Measurements from ENCODE around the gene ACSF3. TPM values are rescaled to one million over a fixed set of nuclear protein-coding genes. Genes with fewer than 3 reads are reported as not detected.
A peak's percentile ranks its signal among the peaks of the same experiment; 100 is the strongest.

The ACSF3 gene
- total RNA-seq, 1 experiment from 2014 or later = 34.0 TPM

DNA sequence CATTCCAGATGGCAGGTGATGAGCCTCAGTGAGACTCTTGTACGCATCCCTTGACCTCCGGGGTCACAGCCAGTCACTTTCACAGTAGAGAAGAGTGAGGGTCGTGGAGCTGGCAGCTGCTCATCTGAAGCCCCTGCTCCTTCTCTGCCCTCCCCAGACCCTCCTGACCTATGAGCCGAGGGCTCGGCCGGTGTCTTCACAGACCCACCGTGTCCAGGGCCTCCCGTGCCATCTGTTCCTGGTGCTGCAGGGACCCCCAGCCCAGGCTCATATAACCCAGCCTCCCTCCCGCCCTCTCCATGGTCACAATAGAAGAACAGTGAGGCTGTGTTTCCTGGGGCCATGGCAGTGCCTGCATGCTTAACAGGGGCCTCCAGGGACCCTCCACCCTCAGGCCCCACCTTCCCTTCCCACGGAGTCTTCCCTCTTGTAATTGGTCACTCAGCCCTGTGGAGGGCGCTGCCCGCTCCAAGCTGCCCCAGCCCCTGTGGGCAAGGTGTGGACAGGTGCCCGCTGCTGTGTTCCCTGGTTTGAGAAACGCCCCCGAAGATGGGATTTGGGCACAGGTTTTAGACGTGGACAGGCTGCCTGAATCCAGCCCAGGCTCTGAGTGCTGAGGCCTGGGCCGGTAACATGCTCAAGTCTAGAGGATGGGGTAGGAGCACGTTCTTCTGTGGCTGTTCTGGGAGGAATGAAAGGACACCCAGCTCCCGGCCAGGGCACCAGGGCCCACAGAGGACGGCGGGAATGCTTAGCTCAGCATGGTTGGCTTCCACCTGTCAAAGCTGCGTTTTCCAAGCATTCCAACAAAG is 38.7 kb downstream of the ACSF3 start:
- Histone ChIP-seq H3K36me3 (ENCODE audit: low read depth) (peaks cover 12% of the 10 kb centered on the region), H2AFZ (no peak overlapping the region), H3K79me2 (ENCODE audit: low read depth) (no peaks in the 10 kb centered on the region), H3K4me1 (replicated peaks; ENCODE audit: insufficient read depth) (no peaks in the 10 kb centered on the region), H3F3A (ENCODE audit: insufficient read depth, low read depth) (no peaks in the 10 kb centered on the region), H3K9me3 (ENCODE audit: insufficient read depth, low read depth) (no peaks in the 10 kb centered on the region), H3K9me2 (ENCODE audit: insufficient read depth) (no peaks in the 10 kb centered on the region), H3K27me3 (ENCODE audit: insufficient read depth, low read depth) (no peaks in the 10 kb centered on the region), H3K4me2 (no peak overlapping the region), H3K4me3 (no peak overlapping the region), H4K20me1 (ENCODE audit: insufficient read depth) (no peaks in the 10 kb centered on the region; the same call in 1 of the 2 replicates), H3K27ac (no peak overlapping the region)
- intact Hi-C loops (cut with micrococcal nuclease; ENCODE audit: unreplicated experiment) = no loop called here
- ChIA-PET POLR2A (ENCODE audit: unreplicated experiment) (no interaction called here), CTCF (no interaction called here)
- no TSS peak for BruUV-seq (replicated peaks)
- TF ChIP-seq CTCF (conservative IDR thresholded peaks at IDR 0.05) (0 out of 2 replicates have a peak, but pooled peaks have one; percentile 19), EZH2 (IDR thresholded peaks at IDR 0.05; ENCODE audit: low read depth) (no peak)
- DNase-seq = no peak

DNA sequence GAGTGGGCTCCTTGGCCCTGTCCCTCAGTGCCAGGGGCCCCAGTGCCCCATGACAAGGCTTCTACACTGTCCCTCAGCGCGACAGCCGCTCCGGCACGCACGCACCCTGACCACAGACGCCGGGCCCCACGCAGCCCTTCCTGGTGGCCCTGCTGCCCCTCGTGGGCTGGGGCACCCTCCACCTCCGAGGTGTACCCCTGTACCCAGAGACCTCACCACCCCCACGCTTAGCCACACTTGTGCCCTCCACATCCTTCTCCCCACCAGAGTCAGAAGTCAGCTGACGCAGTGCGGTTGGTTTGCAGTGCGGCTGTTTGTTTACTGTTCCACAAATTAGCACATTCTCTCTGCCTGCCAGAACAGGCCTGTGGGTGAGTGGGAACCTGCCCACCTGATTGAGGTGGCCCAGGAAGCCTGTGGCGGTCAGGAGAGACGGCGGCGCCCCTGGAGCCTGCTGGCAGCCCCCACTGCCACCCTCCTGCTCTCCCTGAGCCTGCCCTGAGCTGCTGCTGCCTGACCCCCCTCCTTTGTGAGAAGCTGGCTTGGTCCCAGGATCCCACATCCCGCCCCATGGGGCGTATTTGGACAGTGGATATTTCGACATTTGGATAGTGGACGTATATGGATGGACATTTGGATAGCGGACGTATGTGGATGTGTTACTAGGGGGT is 39.9 kb downstream of the ACSF3 start:
- POLR2A ChIA-PET (ENCODE audit: unreplicated experiment) = no interaction called here
- Histone ChIP-seq H3K4me3 (no peak overlapping the region), H3K9me2 (ENCODE audit: insufficient read depth) (no peaks in the 10 kb centered on the region), H3F3A (ENCODE audit: insufficient read depth, low read depth) (no peaks in the 10 kb centered on the region), H2AFZ (no peak overlapping the region), H3K4me2 (no peak overlapping the region), H3K36me3 (ENCODE audit: low read depth) (peaks cover 12% of the 10 kb centered on the region), H3K27ac (no peak overlapping the region), H3K4me1 (replicated peaks; ENCODE audit: insufficient read depth) (no peaks in the 10 kb centered on the region), H4K20me1 (ENCODE audit: insufficient read depth) (no peaks in the 10 kb centered on the region; the same call in 1 of the 2 replicates), H3K27me3 (ENCODE audit: insufficient read depth, low read depth) (no peaks in the 10 kb centered on the region), H3K79me2 (ENCODE audit: low read depth) (no peaks in the 10 kb centered on the region), H3K9me3 (ENCODE audit: insufficient read depth, low read depth) (no peaks in the 10 kb centered on the region)
- CTCF ChIA-PET = no interaction called here
- intact Hi-C loops (cut with micrococcal nuclease; ENCODE audit: unreplicated experiment) = no loop called here
- TF ChIP-seq CTCF (conservative IDR thresholded peaks at IDR 0.05) (no peak), EZH2 (IDR thresholded peaks at IDR 0.05; ENCODE audit: low read depth) (no peak)
- DNase-seq = no peak
- no TSS peak for BruUV-seq (replicated peaks)

DNA sequence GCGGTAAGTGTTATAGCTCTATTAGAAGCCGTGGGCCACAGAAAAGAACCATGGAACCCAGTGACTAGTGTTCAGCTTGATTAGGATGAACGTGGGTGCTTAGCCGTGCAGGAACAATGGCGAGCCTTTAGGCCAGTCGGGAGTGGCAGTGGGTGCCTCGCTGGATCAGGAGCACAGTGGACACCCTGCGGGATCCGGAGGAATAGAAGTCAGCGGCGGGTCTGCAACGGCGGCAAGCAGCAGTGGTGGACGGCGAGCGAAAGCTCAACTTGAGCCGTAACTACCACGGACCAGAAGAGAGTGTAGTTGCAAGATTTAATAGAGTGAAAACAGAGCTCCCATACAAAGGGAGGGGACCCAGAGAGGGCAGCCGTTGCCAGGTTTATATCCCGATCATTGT is 40.6 kb downstream of the ACSF3 start:
- no peak for TF ChIP-seq EZH2 (IDR thresholded peaks at IDR 0.05; ENCODE audit: low read depth)
- TF ChIP-seq CTCF (conservative IDR thresholded peaks at IDR 0.05) = no peak
- H3K4me1 ChIP-seq (replicated peaks; ENCODE audit: insufficient read depth) = no peaks in the 10 kb centered on the region
- intact Hi-C loops (cut with micrococcal nuclease; ENCODE audit: unreplicated experiment) = no loop called here
- H3K4me3 ChIP-seq = no peak overlapping the region
- no peaks in the 10 kb centered on the region for H3K9me3 ChIP-seq (ENCODE audit: insufficient read depth, low read depth)
- no peak overlapping the region for H2AFZ ChIP-seq
- no peak overlapping the region for H3K4me2 ChIP-seq
- H3K36me3 ChIP-seq (ENCODE audit: low read depth) = peaks cover 9% of the 10 kb centered on the region
- no peaks in the 10 kb centered on the region; the same call in 1 of the 2 replicates for H4K20me1 ChIP-seq (ENCODE audit: insufficient read depth)
- no TSS peak for BruUV-seq (replicated peaks)
- no peak overlapping the region for H3K27ac ChIP-seq
- no peak for DNase-seq
- CTCF ChIA-PET = no interaction called here
- H3F3A ChIP-seq (ENCODE audit: insufficient read depth, low read depth) = no peaks in the 10 kb centered on the region
- H3K79me2 ChIP-seq (ENCODE audit: low read depth) = no peaks in the 10 kb centered on the region
- POLR2A ChIA-PET (ENCODE audit: unreplicated experiment) = no interaction called here
- H3K27me3 ChIP-seq (ENCODE audit: insufficient read depth, low read depth) = no peaks in the 10 kb centered on the region
- H3K9me2 ChIP-seq (ENCODE audit: insufficient read depth) = no peaks in the 10 kb centered on the region

Measured in PC-9 (cell line).